ENCODE data around the gene MRPL34.

The MRPL34 gene

DNA sequence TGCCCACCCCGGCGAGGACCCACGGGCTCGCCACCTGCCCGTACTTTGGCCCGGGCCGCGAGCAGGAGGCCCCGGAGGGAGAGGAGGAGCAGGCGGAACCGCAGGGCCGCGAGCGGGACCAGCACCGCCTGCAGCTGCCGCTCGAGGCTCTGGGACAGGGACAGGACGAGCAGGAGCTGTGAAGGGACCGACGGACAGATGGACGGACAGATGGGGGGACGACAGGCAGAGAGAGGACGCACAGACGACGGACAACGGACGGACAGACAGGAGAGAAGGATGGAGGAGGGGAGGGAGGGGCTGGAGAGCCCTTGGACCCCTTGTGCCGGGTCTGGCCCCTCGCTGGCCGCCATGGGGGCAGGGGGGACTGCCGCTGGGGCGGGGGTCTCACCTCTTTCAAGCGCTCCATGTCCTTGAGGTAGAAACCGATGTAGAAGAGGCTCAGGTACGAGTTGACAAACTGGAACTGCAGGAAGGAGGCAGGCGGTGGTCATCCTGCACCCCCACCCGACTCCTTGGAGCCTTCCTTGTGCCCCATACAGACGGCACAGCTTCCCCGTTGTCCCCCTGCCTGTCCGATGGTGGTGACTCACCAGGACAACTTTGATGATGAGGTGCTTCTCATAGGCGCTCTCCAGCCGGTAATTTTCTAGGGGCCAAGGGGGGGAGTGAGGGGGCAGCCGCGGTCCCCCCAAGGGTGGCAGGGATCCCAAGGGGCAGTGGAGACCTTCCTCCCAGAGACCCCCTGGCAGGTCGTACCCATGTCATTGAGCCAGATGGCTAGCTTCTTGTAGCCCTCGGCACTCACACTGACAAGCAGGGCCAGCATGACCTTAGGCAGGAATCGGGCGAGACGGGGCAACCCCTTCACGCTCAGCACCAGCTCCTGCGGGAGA lies 23.9 kb downstream of the MRPL34 start:
- no peak for DNase-seq

DNA sequence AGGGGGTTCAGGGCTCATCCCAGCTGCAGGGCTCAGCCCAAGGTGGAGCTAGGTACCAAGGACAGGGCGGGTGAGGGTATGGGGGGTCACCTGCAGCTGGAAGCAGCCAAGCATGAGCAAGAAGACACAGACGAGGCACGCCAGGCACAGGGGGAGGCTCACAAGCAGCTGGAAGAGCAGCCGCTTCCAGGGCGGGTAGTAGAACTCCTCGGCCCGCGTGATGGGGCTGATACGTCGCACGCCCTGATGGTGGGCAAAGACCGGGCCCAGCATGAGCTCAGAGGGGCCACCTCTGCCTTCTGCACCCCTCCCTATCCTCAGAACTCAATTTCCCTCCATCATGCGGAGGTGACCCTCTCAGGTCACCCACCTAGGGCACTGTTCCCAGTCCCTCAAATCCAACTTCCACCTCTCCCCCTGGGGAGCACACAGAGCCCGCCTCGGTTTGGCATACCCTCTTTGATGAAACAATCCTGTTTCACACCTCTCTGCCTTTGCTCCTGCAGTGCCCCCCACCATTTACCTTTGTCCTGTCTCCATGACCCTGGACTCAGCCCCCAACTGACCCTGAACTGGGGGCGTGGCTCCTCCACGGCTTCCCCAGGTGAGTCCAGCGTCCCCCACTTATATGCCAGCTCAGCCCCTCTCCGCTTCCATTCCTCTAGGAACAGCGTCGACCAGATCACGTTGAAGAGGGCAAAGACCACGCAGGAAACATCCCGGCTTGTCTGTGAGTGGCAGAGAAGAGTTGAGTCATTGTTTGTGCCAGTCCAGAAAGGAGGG lies 24.8 kb downstream of the MRPL34 start:
- DNase-seq, result no peak

DNA sequence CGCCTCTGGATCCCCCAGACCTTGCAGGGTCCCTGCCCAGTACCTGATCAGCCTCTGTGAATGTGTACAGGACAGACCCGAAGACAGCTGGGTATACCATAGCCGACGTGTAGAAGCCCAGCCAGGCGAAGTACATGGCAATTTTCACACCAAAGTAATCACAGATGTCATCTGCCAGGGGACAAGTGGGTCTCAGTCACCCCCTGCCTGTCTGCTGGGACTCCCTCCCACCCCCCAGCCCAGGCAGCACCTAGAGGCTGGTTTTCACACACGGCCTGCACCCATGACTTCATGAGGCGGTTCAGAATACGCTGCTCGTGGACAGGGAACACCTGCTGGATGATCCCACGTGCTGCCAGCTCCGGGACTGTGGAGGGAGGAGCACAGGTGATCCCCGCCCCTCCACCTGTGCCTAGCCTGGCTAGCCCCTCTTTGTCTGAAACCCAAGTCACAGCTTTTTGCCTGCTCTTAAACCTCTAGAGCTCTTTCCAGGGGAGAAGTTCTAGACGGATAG lies 25.4 kb downstream of the MRPL34 start:
- DNase-seq, result no peak

DNA sequence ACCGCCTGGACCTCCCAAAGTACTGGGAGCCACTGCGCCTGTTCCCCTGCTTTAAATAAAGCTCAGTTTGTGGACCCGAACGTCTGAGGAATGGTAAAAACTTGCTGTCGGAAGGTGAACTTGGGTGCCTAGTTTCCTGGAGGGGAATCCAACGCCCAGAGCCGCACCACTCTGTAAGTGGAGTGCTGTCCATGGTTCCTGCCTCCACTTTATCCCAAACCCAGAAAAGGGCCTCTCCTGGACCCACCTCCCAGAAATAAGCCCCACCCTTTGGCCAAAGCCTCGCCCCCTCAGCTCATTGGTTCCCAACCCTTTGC lies 26.6 kb downstream of the MRPL34 start:
- no peak for DNase-seq

DNA sequence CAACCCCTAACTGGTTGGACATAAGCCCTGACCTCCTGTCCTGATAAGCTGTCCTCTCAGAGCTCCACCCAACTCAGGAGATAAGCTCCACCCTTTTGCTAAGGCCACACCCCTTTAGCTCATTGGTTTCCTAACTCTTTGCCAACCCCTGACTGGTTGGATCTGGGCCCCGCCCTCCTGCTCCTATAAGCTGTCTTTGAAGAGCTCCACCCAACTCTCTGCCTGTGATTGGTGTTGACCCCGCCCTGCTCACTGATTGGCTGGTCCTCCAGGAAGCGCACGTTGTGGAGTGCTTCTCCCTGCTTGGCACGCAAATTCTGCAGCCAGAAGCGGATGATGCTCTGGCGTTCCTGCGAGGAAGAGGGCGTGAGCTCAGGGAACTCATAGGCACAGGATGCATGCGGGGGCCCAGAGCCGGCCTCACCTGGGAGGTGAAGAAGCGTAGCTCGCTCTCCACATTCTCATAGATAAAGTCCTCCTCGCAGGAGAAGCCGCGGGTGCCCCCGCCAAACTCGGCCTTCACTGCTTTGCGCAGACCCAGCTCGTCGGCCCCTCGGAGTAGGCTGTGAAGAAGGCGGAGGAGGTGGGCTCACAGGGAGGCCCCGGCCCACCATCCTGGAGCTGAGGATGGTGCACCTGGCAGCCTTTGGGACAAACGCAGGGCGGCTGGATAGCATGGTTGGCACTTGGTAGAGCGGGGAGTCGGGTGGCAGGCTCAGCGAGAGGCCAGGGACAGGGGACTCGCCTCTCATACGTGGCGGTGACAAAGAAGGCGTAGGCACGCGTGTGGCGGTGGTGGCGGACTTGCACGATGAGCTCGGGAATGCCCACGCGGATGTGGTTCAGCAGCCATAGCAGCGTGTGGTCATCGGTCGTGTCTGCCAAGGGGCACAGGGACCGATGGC lies 27.3 kb downstream of the MRPL34 start:
- peak; percentile 99 to 100 for DNase-seq

DNA sequence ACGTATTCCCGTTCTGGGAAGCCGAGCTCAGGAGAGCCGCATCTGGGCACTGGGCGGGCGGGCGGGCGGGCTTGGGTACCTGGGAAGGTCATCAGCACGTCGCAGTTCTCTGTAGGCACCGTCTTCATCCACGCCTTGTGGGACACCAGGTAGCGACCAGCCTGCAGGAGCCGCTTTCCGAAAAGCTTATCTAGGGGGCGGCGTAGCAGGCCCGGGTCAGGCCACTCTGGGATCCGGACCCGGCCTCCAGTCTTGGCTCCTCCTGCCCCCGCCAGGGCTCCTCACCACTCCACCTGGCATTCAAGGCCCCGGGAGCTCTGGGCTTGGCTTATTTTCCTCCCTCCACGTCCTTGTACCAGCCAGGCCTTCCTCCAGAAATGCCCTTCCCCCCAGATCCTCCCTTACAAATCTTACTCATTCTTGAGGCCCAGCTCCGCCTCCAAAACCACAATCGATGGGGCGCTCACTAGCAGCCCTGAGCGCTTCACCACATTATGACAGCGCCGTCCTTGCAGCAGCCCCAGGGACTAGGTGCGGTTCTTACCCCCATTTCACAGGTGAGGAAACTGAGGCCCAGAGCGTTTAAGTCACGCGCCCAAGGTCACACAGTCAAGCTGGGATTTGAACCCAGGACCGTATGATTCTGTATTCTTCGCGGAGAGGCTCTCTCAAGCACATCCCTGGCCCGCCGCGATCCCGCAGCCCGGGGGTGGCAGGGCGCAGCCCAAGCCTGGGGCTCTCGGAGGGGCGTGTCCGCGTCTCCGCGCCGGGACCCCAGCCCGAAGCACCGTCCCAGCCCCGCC lies 28.1 kb downstream of the MRPL34 start:
- DNase-seq, result peak in 1 of 2 experiments; percentile 26

DNA sequence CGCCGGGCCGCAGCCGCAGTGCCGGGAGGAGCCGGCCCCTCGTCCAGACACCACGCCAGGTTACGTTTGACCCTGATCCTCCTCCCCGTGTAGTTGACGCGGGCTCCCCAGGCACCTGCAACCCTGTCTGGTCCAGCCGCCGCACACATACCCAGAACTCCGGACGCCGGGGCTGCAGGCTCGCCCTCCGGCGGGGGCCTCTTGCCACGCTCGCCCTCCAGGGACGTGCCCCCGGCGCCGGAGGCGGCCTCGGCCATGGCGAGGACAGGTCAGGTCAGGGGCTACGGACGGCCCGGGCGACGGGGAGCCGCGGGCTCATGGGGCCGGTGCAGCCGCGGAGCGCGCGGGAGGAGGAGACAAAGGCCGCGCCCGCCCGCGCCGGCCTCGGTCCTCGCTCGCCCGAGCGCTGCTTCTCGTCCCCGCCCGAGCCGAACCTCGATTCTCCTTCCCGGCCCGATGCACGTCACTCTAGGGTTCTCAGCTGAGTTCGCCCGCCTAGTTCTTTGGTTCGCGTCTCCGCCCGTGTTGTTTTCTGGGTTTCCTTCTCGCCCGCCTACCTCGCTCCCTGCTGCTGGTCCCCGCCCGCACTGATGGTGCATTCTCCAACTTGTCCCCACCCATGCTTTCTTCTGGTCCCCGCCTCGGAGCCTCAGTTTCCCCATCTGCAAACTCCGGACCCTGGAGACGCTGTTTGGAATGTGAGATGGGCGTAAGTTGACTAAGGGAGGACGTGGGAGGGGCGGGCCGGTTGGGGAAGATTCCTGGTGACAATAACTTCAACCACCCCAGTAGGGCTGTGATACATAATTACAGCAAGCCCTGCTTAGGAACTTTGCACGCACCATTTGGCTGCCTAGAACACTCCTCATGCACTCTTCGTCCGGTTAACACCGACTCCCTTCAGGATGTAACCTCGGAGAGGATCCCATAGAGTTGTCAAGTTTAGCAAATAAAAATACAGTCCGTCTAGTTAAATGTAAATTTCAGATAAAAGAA lies 29.0 kb downstream of the MRPL34 start, which contains the start of gene ANO8:
Gene ANO8, minus strand, starts transcription at position 442 of the 996 bp plus-strand sequence. Its CDS starts 185 bp downstream, at position 257.
- DNase-seq, result peak; percentile 92 to 95

DNA sequence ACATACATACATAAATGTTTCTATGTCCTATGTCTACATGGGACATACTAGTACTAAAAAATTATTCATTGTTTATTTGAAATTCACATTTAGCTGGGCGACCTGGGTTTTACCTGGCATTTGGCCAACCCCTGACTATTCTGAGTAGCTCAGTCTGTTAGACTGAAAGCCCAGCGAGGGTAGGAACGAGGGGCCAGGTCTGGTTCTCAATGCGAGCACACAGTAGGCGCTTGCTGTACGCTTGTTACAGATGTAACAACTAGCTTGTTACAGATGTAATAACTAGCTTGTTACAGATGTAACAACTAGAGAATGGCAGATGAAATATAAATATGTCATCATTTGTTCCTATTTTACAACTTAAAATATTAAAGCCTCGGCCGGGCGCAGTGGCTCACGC lies 29.9 kb downstream of the MRPL34 start:
- DNase-seq, result no peak

DNA sequence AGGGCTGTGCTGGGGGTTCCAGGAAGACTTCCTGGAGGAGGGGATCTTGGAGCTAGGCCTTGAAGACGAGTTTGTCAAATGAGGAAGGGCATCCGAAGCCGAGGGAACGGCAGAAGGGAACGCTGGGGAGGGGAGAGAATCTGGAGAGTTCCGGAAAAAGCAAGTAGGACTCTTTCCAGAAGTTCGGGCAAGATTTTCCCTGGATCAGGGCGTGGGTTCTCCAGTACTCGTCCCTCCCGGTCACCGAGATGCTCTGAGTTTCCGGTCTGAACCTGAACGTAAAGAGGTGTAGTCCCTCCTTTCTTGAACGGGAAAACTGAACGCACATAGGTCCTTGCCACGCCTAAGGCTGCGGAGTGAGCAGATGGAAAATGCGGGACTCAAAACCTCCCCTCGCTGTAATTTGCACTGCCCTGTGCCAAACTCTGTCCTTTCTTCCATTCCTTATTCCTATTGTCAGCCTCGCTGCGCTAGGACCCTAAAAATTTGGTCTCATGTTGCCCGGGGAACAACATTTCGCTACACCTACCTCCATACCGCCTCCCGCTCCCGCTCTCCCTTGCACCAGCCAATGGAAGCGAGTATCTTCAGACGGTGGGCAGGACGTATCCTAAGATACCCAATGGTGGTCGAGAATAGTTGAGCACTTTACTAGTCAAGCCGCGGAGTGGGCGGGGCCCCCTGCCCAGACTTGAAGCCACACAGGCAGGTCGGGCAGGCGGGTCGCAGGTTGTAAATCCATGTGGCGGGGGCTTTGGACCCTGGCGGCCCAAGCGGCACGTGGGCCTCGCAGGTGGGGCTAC lies 31.4 kb downstream of the MRPL34 start, which contains the start of gene GTPBP3:
Gene GTPBP3, plus strand, starts transcription at position 682 of the 803 bp plus-strand sequence. Its CDS starts 59 bp downstream, at position 741.
- peak; percentile 99 for DNase-seq

DNA sequence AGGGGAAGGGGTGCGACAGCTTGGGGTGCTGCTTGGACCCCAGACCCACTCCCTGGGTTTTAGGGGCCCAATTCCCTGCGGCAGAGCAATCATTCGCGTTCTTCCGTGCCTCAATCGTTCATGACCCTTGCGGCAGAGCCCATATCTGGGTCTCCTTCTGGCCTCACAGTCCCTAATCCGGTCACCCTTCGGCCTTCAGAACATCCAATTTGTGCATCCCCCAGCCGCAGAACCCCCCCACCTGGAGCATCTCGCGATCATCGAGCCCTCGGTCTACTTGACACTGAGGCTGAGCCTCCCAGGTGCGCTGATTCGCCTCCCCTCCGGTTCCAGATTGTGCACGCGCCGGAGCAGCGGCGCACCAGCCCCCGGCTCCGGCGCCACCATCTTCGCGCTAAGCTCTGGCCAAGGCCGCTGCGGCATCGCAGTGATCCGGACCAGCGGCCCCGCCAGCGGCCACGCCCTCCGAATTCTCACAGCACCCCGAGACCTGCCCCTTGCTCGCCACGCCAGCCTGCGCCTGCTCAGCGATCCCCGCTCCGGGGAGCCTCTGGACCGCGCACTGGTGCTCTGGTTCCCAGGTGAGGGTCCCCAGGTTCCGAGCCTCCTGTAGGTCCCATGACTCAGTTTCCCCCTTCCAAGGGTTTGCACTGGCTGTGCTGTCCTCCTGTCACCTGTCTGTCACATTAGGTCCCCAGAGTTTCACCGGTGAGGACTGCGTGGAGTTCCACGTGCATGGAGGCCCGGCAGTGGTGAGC lies 32.2 kb downstream of the MRPL34 start:
- DNase-seq, result peak in 1 of 2 experiments; percentile 35

DNA sequence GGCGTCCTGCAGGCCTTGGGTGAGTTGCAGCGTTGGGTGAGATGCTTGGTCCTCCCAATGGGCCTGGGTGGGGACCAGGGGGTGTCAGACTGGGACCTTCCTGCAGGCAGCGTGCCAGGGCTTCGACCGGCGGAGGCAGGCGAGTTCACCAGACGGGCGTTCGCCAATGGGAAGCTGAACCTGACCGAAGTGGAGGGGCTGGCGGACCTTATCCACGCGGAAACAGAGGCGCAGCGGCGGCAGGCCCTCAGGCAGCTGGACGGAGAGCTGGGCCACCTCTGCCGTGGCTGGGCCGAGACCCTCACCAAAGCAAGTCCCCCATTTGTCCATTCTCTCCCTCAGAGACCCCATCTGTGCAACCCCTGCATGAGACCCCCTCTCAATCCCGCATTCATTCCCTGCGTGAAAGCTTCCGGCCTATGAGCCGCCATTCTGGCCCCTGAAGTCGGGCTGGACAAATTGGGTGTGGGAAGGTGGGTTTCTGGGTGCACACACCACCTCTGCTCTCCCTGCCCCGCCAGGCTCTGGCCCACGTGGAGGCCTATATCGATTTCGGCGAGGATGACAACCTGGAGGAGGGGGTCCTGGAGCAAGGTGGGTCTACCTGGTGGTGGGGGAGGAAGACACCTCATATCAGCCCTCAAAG lies 32.9 kb downstream of the MRPL34 start:
- DNase-seq, result no peak

DNA sequence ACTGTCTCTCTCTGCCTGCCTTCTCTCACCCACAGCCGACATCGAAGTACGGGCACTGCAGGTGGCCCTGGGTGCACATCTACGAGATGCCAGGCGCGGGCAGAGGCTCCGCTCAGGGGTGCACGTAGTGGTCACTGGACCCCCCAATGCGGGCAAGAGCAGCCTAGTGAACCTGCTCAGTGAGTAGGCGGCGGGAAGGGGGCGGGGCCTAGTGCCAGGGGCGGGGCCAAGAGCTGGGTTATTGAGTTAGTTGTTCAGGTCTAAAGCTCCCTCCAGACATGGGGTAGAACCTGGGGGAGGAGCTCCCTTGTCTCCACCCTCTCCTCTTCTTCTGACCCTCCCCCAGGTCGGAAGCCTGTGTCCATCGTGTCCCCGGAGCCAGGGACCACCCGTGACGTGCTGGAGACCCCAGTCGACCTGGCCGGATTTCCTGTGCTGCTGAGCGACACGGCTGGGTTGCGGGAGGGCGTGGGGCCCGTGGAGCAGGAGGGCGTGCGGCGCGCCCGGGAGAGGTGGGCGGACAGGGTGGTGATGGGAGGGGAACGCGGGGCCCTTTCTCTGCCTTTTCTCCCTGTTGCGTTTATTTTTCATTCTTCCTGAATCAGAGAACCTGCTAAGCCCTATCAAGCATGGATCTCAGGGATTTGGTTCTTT lies 33.5 kb downstream of the MRPL34 start:
- no peak for DNase-seq

DNA sequence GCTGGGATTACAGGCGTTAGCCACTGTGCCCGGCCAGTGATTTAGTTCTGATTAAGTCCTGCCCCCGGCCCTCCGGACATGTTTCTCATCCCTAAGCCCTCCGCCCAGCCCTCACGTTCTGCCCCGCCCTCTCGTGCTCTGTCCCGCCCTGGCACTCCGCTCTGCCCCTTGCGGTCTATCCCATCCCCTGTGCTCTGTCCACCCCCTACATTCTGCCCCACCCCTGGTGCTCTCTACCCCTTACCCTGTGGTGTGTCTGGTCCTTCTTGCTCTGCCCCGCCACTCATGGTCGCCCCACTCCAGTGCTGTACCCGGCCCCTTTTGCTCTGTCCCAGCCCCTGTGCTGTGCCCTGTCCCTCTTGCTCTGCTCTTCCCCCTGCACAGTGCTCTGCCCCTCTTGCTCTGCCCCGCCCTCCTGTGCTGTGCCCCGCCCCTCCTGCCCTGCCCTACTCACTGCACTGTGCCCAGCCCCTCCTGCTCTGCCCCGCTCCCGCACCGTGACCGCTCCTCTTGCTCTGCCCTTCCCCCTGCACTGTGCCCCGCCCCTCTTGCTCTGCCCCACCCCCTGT lies 34.7 kb downstream of the MRPL34 start:
- no peak for DNase-seq

DNA sequence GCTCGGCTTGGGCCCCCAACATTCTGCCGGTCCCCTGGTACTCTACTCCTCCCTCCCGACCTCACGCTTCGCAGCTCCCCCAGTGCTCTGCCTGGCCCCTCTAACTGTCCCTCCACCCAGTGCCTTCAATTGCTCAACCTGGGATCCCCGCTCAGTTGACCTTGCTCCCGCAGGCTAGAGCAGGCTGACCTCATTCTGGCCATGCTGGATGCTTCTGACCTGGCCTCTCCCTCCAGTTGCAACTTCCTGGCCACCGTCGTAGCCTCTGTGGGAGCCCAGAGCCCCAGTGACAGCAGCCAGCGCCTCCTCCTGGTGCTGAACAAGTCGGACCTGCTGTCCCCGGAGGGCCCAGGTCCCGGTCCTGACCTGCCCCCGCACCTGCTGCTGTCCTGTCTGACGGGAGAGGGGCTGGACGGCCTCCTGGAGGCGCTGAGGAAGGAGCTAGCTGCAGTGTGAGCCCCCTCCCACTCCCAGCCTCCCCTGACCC lies 35.2 kb downstream of the MRPL34 start:
- DNase-seq, result no peak

DNA sequence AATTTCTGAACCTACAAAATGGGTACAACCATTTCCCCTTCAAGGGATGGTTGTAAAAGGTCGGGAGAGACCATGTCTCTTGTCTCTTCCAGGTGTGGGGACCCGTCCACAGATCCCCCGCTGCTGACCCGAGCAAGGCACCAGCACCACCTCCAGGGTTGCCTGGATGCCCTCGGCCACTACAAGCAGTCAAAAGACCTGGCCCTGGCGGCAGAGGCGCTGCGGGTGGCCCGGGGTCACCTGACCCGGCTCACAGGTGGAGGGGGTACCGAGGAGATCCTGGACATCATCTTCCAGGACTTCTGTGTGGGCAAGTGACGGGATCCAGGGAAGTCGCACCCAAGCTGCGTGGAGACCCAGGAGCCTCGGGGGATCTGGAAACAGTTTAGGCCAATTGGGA lies 35.7 kb downstream of the MRPL34 start:
- DNase-seq, result no peak

DNA sequence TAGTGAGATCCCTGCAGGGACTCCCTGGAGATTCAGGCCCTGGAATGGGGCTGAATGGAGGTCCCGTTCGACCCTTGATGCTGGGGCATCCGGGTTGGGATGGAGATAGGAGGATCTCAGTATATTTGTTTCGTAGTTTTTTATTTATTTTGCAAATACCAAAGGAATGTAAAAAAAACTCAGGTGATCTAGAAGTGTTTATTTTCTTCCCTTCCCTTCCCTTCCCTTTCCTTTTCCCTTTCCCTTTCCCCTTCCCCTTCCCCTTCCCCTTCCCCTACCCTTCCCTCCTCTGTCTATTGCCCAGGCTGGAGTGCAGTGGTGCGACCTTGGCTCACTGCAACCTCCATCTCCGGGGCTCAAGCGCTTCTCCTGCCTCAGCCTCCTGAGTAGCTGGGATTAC lies 36.2 kb downstream of the MRPL34 start:
- DNase-seq, result no peak

DNA sequence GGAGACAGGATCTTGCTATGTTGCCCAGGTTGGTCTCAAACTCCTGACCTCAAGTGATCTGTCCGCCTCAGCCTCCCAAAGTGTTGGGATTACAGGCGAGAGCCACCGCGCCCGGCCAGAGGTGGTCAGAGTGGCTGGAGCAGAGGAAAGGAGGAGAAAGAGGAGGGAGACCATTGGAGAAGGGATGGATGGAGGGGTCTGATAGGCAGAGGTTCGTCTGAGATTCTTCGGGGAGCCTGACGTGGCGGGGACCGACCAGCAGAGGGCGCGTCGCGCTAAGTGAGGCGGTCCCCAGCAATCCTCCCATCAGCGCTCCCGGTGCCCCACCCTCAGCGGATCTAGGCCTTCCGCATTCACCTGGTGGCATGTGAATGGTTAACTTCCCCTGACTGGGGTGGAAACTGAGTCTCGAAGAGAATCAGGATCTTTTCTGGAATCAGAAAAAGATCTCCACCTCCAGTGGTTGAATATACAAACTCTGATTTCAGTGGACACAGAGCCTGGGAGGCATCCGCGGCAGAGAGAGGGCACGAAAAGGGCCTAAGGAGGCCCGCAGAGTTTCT lies 40.5 kb downstream of the MRPL34 start:
- peak; percentile 33 to 42 for DNase-seq
